Mucosa of stomach (tissue), 1 donor: ENCODE results near the gene AFDN.

Experiments
- H3K27me3 ChIP-seq: one replicate; pipeline ENCODE4 v1.7.0; 2013; ENCODE audit warnings: mild to moderate bottlenecking, low read length; ENCODE audit not compliant: control insufficient read depth, insufficient read depth
- H3K36me3 ChIP-seq: one replicate; pipeline ENCODE4 v1.7.0; 2013; ENCODE audit warnings: low read length; ENCODE audit not compliant: control insufficient read depth, insufficient read depth
- H3K4me1 ChIP-seq: one replicate; pipeline ENCODE4 v1.7.0; 2013; ENCODE audit warnings: mild to moderate bottlenecking, low read length; ENCODE audit not compliant: control insufficient read depth, insufficient read depth
- H3K4me3 ChIP-seq: one replicate; pipeline ENCODE4 v1.7.0; 2013; ENCODE audit warnings: low read length
- H3K9ac ChIP-seq: one replicate; pipeline ENCODE4 v1.7.0; 2013; ENCODE audit warnings: mild to moderate bottlenecking, low read length, moderate library complexity
- H3K9me3 ChIP-seq: one replicate; pipeline ENCODE4 v1.7.0; 2013; ENCODE audit warnings: mild to moderate bottlenecking, low read length, moderate library complexity; ENCODE audit not compliant: control insufficient read depth
- donor health status: Pancreatic carcinoma.

The AFDN gene

DNA sequence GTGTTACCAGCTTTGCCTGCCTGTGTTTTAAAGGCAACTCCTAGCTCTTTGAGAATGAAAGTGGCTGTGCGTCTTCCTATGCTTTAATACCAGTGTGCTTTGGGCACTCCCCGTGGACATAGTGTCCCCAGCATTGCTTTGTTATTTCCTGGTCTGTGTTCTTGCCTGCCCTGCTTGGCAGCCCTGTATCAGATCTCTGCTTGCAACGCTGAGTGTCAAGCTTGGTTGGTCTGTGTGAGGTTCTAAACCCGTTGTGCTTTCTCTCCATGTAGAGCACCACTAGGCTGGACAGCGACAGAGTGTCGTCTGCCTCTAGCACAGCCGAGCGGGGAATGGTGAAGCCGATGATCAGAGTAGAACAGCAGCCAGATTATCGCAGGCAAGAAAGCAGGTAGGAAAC is 80.2 kb downstream of the AFDN start:
- Histone ChIP-seq H3K36me3 (no peaks in the 10 kb centered on the region), H3K9me3 (no peaks in the 10 kb centered on the region), H3K9ac (no peak overlapping the region), H3K4me3 (no peak overlapping the region), H3K4me1 (peaks cover 15% of the 10 kb centered on the region), H3K27me3 (no peaks in the 10 kb centered on the region)

DNA sequence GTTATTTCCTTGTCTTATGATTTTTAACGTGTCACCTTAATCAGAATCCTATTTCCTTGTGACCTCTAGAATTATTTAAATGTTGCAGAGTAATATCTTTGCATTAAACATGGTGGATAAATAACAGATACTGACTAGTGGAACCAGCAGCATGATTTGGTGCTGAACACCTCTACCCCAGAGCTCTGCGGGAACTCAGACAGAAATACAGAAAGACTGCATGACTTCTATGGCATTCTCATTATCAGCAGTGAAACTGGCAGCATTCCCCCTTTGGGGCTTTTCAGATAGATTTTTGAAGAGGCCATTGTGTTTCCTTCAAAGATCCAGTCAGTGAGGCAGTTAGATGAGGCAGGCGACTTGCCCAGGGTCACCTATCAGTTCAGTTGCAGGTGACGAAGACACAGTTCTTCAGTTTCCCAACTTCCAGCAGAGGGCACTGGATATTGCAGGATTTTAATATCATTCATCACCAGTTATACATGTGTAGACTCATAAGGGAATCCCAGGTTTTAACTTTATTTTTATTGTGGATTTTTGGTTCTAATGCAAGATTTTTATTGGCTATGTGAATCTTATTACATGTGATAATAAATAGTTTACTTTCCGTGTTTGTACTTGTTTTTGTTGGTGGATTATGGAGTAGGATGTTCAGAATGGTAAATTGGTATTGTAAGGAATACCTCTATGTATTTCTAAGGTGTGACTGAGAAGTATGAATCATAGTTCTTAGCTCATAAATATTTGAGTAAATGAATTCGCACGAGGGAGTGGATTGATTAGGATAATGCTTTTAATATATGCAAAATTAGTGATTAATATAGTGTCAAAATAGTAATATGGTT is 81.3 kb downstream of the AFDN start:
- Histone ChIP-seq H3K4me1 (peaks cover 15% of the 10 kb centered on the region), H3K36me3 (no peaks in the 10 kb centered on the region), H3K4me3 (no peak overlapping the region)

DNA sequence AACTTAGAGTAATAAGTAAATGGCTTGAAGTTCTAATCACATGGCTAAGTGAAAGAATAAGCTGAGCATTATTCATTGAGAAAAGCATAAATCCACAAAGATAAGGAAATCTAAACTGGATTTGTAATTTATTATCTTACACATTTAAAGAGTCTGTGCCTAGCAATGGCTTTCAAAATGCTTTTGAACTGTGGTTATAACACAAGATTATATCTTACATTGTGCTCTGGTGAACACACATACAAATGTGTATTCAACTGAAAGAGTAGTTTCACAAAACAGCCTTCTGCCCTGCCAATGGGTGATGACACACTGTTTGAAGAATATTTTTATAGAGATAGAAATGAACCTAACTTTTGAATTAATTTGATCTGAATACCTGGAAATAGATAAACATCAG is 83.3 kb downstream of the AFDN start:
- Histone ChIP-seq H3K9me3 (no peaks in the 10 kb centered on the region), H3K4me3 (no peak overlapping the region), H3K27me3 (no peaks in the 10 kb centered on the region), H3K36me3 (peaks cover 2% of the 10 kb centered on the region), H3K4me1 (peaks cover 15% of the 10 kb centered on the region), H3K9ac (no peak overlapping the region)

More for the DNA sequence above, 81.3 kb downstream of the AFDN start:
- no peak overlapping the region for H3K9ac ChIP-seq
- H3K9me3 ChIP-seq: no peaks in the 10 kb centered on the region
- H3K27me3 ChIP-seq: no peaks in the 10 kb centered on the region

DNA sequence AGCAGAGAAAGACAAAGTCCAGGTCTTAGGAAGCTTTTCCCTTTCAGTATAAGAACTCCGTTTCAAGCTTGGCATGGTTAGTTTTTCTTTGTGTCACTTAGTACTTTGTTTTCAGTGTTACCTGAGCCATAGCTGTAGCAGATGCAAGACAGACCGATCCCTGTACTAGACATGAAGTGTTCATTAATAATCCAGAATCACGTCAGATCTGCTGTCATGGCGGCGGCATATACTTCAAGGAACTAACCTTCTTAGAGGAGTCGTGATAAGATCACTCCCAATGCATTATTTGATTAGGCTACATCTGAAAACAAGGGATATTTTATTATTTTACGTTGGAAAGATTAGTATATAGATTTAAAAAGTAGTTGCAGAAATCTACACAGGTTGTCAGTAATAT is 83.9 kb downstream of the AFDN start:
- H3K9me3 ChIP-seq: no peaks in the 10 kb centered on the region
- peaks cover 15% of the 10 kb centered on the region for H3K4me1 ChIP-seq
- H3K9ac ChIP-seq: no peak overlapping the region
- no peaks in the 10 kb centered on the region for H3K27me3 ChIP-seq
- H3K4me3 ChIP-seq: no peak overlapping the region
- H3K36me3 ChIP-seq: peaks cover 5% of the 10 kb centered on the region

DNA sequence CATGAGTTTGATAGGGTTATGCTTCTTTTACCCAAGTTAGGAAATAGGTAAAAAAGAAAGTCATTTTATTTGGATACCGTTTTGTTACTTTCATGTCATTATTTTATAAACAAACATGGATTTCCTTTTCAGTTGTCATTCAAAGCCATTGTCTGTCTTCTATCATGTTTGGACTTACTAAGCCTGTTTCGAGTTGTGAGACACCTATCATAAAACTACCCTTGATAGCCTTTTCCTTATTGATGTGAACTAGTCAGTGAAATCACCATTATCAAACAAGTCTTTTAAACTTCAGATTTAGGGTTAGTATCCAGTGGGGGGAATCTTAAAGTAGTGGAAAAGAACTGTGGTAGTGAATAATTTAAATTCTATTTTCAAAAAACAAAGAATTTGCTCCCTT is 85.8 kb downstream of the AFDN start:
- Histone ChIP-seq H3K27me3 (no peaks in the 10 kb centered on the region), H3K36me3 (peaks cover 5% of the 10 kb centered on the region), H3K9ac (no peak overlapping the region), H3K4me1 (peaks cover 15% of the 10 kb centered on the region), H3K4me3 (no peak overlapping the region), H3K9me3 (no peaks in the 10 kb centered on the region)

DNA sequence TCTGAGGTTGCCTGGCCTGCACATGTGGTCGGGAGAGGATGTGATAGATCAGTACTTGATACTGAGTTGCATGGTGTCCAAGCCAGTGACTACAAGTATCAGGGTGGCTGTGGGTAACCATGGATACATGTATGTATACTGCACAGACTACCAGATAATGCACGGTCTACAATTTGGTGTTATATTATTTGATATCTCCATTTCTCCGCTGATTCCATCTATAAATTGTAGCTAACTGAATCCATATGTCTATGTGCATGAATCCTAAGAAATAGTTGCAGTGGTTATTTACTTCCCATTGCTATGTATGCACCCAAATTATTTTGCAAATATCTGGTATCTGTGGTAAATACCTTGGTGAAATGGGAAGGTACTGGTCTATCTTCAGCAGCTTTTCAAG is 87.0 kb downstream of the AFDN start:
- Histone ChIP-seq H3K9ac (no peak overlapping the region), H3K36me3 (peaks cover 5% of the 10 kb centered on the region), H3K4me3 (no peak overlapping the region), H3K27me3 (no peaks in the 10 kb centered on the region), H3K4me1 (peaks cover 7% of the 10 kb centered on the region), H3K9me3 (no peaks in the 10 kb centered on the region)

DNA sequence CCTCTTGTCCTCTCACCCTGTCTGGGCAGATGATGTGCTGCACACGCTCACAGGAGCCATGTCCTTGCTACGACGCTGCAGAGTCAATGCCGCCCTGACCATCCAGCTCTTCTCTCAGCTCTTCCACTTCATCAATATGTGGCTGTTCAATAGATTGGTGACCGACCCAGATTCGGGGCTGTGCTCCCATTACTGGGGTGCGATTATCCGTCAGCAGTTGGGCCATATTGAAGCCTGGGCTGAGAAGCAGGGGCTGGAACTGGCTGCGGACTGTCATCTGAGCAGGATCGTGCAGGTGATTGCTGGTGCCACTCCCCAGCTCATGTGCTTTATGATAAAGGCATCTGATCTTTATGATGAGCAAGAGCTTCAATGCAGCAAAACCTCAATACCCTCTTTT is 88.4 kb downstream of the AFDN start:
- Histone ChIP-seq H3K4me3 (no peak overlapping the region), H3K36me3 (peaks cover 5% of the 10 kb centered on the region), H3K27me3 (no peaks in the 10 kb centered on the region), H3K9me3 (no peaks in the 10 kb centered on the region), H3K4me1 (peaks cover under 1% of the 10 kb centered on the region), H3K9ac (no peak overlapping the region)

DNA sequence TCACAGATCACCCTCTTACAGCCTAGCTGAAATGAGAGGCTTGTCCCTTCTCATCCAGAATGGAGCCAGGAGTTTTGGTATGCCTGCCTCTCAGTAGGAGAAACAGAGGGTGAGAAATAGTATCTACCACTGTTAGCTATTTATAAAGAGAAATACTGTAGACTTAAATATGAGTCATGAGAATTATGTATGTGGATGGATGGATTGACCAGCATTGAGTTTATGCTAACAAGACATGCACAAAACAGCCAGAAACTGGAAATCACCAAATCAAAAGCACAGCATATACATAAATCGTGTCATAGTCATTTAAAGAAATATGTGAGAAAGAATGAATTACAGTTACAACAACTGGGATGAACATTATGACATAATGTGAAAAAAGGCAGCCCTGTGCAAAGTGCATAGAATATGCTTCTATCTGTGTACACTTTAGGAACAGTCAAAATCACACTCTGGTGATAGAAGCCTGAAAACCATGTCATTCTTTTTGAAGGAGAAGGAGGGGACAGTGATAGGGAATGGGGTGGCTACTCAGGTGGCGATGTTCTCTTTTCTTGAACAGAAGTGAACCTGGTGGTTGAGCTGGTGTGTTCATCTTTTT is 90.9 kb downstream of the AFDN start:
- Histone ChIP-seq H3K36me3 (peaks cover 5% of the 10 kb centered on the region), H3K27me3 (no peaks in the 10 kb centered on the region), H3K4me1 (no peaks in the 10 kb centered on the region), H3K9ac (no peak overlapping the region), H3K9me3 (no peaks in the 10 kb centered on the region), H3K4me3 (no peak overlapping the region)

DNA sequence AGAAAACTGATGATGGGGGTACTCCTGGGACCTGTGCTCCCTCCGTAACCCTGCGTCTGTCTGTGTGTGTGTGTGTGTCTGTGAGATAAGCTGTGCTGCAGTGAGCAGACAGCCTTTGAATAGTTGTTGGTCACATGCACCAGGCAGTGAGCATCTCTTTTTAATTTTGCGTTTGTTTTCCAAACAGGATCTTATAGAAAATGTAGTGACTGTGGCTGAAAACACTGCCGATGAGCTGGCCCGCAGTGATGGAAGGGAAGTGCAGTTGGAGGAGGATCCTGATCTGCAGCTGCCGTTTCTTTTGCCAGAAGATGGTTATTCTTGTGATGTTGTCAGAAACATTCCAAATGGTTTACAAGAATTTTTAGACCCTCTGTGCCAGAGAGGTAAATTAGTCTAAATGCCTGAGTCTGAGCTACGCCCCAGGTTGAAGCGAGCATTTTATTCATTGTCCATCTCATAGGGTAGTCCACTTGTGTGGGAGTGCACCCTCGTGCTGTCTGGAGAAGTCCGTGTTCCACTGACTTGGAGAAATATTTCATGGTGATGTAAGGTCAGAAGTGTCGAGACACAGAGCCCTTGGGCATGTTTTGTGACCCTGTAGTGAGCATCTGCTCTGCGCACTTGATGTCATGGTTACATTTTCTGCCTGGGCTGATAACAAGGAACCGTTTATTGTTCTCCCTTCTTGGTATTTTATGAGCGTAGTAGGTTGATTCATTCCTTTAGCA is 92.0 kb downstream of the AFDN start:
- no peaks in the 10 kb centered on the region for H3K27me3 ChIP-seq
- peaks cover 5% of the 10 kb centered on the region for H3K36me3 ChIP-seq
- no peak overlapping the region for H3K9ac ChIP-seq
- H3K9me3 ChIP-seq: no peaks in the 10 kb centered on the region
- H3K4me3 ChIP-seq: no peak overlapping the region
- no peaks in the 10 kb centered on the region for H3K4me1 ChIP-seq

DNA sequence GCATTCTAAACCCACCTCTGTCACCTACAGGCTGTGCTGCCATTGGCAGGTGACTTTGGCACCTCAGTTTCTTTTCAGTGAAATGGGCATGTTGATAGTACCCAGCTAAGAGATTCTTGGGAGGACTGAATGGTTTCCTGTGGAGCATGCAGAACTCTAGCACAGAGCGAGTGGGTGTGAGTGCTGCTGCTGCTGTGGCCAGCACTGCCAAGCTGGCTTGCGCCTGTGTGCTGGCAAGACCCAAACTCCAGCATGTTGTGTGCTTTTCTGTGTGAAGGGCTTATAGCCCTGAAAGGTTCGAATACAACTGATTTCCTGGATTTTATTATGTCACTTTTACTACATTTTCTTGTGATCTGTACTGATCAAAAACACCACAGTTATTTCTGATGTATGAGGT is 92.6 kb downstream of the AFDN start:
- no peak overlapping the region for H3K9ac ChIP-seq
- H3K27me3 ChIP-seq: no peaks in the 10 kb centered on the region
- H3K9me3 ChIP-seq: no peaks in the 10 kb centered on the region
- peaks cover 5% of the 10 kb centered on the region for H3K36me3 ChIP-seq
- no peaks in the 10 kb centered on the region for H3K4me1 ChIP-seq
- H3K4me3 ChIP-seq: no peak overlapping the region

DNA sequence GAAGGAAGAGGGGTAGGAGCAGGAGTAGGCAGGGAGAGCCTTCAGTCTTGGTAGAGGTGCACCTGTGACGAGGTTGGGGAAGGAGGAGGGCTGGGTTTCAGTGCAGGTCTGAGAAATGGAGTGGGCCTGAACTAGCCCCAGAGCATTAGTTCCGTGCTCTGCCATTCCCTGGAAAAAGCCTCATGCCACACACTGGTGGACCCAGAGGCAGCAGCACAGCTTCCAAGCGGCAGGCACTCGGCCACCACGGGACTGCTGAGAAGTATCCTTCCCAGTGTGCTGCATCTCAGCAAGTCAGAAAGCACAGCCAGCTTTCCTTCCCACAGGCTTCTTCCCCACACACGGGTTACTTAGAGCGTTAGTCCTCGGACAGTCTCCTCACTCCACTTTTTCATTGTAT is 93.5 kb downstream of the AFDN start:
- Histone ChIP-seq H3K36me3 (peaks cover 2% of the 10 kb centered on the region), H3K27me3 (no peaks in the 10 kb centered on the region), H3K4me3 (no peak overlapping the region), H3K9me3 (no peaks in the 10 kb centered on the region), H3K4me1 (no peaks in the 10 kb centered on the region), H3K9ac (no peak overlapping the region)

DNA sequence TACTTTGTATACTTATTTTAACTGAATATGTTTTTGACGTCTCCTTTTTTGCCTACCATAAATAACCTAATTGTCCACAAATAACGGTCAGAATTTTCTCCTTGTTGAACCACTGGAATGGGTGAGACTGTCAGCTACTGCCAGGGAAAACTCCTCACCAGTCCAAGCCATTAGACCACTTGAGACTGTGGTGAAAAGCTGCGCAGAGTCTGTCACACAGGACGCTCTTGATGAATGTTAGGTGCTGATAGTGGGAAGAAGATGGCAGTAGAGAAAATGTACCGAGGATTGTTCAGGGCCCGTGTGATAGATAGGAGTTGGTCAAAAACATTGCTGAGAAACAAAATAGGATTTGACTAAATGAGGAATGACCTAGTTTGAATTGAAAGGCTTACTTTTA is 95.1 kb downstream of the AFDN start:
- no peak overlapping the region for H3K4me3 ChIP-seq
- H3K9me3 ChIP-seq: no peaks in the 10 kb centered on the region
- H3K9ac ChIP-seq: no peak overlapping the region
- H3K27me3 ChIP-seq: no peaks in the 10 kb centered on the region
- no peaks in the 10 kb centered on the region for H3K36me3 ChIP-seq
- no peaks in the 10 kb centered on the region for H3K4me1 ChIP-seq
